Pancreas (tissue), 10 donors: ENCODE results near the gene RXFP2. TPM values are rescaled to one million over a fixed set of nuclear protein-coding genes. Genes with fewer than 3 reads are reported as not detected.

Source experiments
- ATAC-seq, 4 donors: fragments of 200-7000 bp; cut with Tn5 transposase; one replicate each; pipeline versions ENCODE4 v1.8.0 to v1.9.1; 2020; ENCODE audit warnings: mild to moderate bottlenecking in 4 of 4, moderate library complexity in 4 of 4
- DNase-seq, 6 donors: peaks; one replicate each; pipeline ENCODE4 v3.0.0-alpha.2; 2020
- FAIRE-seq: peaks from 2 replicates; lab custom pipeline; 2012; peaks lifted over from hg19 to GRCh38; lab: Jason Lieb, UNC
- H3K27ac ChIP-seq, 4 donors: fragments of 200-600 bp; sonication (generic); 1 replicate in 3 of 4; 2 replicates in 1 of 4; pipeline versions ENCODE4 v1.5.0 to v1.8.0; 2020
- H3K27me3 ChIP-seq, 4 donors: fragments of 200-600 bp; one replicate each; pipeline ENCODE4 v1.8.0; 2021
- H3K36me3 ChIP-seq, 3 donors: fragments of 200-600 bp; sonication (generic) in 1 of 3; one replicate each; pipeline versions ENCODE4 v1.5.0 to v1.8.0; 2020 to 2021
- H3K4me1 ChIP-seq, 3 donors: fragments of 200-600 bp; one replicate each; pipeline ENCODE4 v1.8.0; 2021
- H3K4me3 ChIP-seq, 4 donors: fragments of 200-600 bp; sonication (generic) in 2 of 4; one replicate each; pipeline versions ENCODE4 v1.5.0 to v1.8.0; 2020 to 2021
- H3K9me3 ChIP-seq, 4 donors: fragments of 200-600 bp; one replicate each; pipeline ENCODE4 v1.8.0; 2021
- WGBS, 2 donors: extraction: QIAGEN DNeasy Blood & Tissue Kit; methylation state at CpG; one replicate each; pipeline ENCODE4 v1.1.7; 2013; 5-methylcytosine and 5-hydroxymethylcytosine counted together
- intact Hi-C, 3 donors: fragments of 100-400 bp; cut with DNase I; formaldehyde crosslinking; loops; one replicate each; pipeline versions ENCODE4 v1.11.1 to v1.14.2; 2022
- polyA plus RNA-seq, 2 donors: library from polyadenylated mRNA; stranded (reverse); fragments of 200-250 nt; gene quantifications; one replicate each; pipeline ENCODE4 v1.2.3, GENCODE V29; 2013
- total RNA-seq, 6 donors: library from RNA; stranded (reverse); fragmentation: NEBNext Ultra II Directional in 4 of 6; extraction: Animal tissue kit (Norgen Biotek cat#: 25700) in 4 of 6; gene quantifications; one replicate each; pipeline versions ENCODE4 v1.2.1 to v1.2.4, GENCODE V29; 2021 to 2023
- TF ChIP-seq, protein P1 (sequence below), 4 donors: fragments of 200-600 bp; sonication (generic) in 3 of 4; IDR thresholded peaks; one replicate each; pipeline versions ENCODE4 v1.5.0 to v1.8.0; 2021; ENCODE audit warnings: antibody characterized with exemption in 4 of 4
- donor health status: healthy with polysubstance abuse.
- donor health status: DM: no; HTN: no; CAD: no; lungs with moderate emphysema.
- donor health status: DM: no; HTN: no; CAD: no.
- donor health status: control.
- donor health status: control.
- donor health status: Bipolar disorder and iron deficiency.
- donor health status: DM: yes; HTN: yes; CAD: no.
- donor health status: DM: no; HTN: no; CAD: no.
- donor health status: DM: no; HTN: no; CAD: no.
- donor health status: DM: yes; HTN: yes; CAD: no.

The RXFP2 gene
- total and polyA plus RNA-seq, 8 donors = 0.02 TPM; not detected in 7

DNA sequence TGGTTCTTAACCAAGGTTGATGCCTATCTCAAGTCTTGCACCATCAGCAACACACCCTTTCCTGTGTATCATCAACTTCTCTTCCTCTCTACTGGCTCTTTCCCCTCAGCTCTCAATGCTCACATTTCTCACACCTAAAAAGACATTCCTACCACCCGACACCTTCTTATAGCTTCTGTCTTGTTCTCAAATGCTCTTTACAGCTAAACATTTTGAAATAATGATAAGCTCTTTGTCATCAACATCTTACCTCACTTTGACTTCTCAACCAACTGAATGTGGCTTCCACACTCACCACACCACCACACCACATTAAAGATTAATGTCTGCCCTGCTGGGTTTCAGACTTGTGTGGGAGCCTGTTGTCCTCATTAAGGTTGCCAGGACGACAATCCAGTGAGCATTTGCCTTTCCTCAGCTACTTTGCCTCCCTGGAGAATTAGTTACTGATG is 67.8 kb downstream of the RXFP2 start:
- no peak overlapping the region for H3K27ac ChIP-seq
- ATAC-seq (peak in 1 of 4 donors; percentile 38), FAIRE-seq (no peak), DNase-seq (no peak)
- no peaks in the 10 kb centered on the region for H3K27me3 ChIP-seq
- H3K4me3 ChIP-seq = no peak overlapping the region
- no peaks in the 10 kb centered on the region for H3K9me3 ChIP-seq
- intact Hi-C loops = no loop called here
- WGBS, 2 donors = 46 to 53% methylated on average over 2 of the region's 2 CpGs
- H3K36me3 ChIP-seq = no peaks in the 10 kb centered on the region
- TF ChIP-seq, protein P1, sequence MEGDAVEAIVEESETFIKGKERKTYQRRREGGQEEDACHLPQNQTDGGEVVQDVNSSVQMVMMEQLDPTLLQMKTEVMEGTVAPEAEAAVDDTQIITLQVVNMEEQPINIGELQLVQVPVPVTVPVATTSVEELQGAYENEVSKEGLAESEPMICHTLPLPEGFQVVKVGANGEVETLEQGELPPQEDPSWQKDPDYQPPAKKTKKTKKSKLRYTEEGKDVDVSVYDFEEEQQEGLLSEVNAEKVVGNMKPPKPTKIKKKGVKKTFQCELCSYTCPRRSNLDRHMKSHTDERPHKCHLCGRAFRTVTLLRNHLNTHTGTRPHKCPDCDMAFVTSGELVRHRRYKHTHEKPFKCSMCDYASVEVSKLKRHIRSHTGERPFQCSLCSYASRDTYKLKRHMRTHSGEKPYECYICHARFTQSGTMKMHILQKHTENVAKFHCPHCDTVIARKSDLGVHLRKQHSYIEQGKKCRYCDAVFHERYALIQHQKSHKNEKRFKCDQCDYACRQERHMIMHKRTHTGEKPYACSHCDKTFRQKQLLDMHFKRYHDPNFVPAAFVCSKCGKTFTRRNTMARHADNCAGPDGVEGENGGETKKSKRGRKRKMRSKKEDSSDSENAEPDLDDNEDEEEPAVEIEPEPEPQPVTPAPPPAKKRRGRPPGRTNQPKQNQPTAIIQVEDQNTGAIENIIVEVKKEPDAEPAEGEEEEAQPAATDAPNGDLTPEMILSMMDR (IDR thresholded peaks at IDR 0.05) = no peak
- no peaks in the 10 kb centered on the region for H3K4me1 ChIP-seq

DNA sequence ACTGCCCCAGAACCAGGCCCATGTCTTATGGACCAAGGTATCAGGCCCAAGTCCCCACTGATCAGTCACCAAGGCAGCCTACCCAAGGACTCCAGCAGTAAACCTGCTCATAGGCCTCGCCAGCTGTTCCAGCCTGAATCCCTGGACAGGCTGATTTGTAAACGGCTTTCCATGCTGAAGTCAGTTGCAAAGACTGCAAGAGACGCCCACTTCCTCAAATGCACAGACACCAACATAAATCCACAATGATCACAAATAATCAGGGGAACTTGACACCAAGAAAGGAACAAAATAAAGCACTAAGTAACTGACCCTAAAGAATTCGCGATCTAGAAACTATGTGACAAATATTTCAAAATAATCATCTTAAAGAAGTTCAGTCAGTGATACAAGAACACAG is 75.2 kb downstream of the RXFP2 start:
- intact Hi-C loops = no loop called here
- no peaks in the 10 kb centered on the region for H3K4me1 ChIP-seq
- ATAC-seq = no peak
- no peak overlapping the region for H3K4me3 ChIP-seq
- DNase-seq = no peak
- H3K27me3 ChIP-seq = no peaks in the 10 kb centered on the region
- TF ChIP-seq, protein P1 (IDR thresholded peaks at IDR 0.05) = no peak
- H3K9me3 ChIP-seq = no peaks in the 10 kb centered on the region
- no peak for FAIRE-seq
- WGBS, 2 donors = 78 to 89% methylated on average over 5 of the region's 5 CpGs
- no peak overlapping the region for H3K27ac ChIP-seq
- no peaks in the 10 kb centered on the region for H3K36me3 ChIP-seq

DNA sequence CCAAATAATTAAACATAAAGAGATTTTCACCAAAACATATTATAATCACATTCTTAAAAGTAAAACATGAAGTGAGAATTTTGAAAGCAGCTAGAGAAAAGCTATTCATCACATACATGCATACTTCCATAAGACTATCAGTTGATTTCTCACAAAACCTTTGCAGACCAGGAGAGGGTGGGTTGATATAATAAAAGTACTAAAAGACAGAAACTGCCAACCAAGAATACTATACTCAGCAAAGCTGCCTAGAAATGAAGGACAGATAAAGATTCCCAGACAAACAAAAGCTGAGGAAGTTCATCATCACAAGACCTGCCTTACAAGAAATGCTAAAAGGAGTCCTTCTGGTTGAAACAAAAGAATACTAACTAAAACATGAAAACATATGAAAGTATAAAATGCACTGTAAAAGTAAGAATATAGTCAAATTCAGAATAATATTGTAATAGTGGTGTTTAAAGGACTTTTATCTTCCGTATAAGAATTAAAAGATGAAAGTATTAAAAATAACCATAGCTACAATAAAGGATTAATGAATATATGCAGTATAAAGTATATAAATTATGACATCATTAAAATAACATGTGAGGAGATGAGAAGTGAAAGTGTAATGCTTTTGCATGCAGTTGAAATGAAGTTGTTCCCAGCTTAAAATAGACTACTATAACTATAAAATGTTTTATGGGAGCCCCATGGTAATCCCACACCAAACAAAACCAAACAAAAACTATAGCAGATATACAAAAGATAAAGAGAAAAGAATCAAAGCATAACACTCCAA is 76.2 kb downstream of the RXFP2 start:
- ATAC-seq = no peak
- H3K27me3 ChIP-seq = no peaks in the 10 kb centered on the region
- no peak overlapping the region for H3K27ac ChIP-seq
- no peaks in the 10 kb centered on the region for H3K4me1 ChIP-seq
- no peaks in the 10 kb centered on the region for H3K9me3 ChIP-seq
- no peaks in the 10 kb centered on the region for H3K36me3 ChIP-seq
- H3K4me3 ChIP-seq = no peak overlapping the region
- no peak for DNase-seq
- no peak for FAIRE-seq
- intact Hi-C loops = no loop called here
- TF ChIP-seq, protein P1 (IDR thresholded peaks at IDR 0.05) = no peak
- WGBS, 2 donors = 0 to 45% methylated on average over 1 of the region's 1 CpG

DNA sequence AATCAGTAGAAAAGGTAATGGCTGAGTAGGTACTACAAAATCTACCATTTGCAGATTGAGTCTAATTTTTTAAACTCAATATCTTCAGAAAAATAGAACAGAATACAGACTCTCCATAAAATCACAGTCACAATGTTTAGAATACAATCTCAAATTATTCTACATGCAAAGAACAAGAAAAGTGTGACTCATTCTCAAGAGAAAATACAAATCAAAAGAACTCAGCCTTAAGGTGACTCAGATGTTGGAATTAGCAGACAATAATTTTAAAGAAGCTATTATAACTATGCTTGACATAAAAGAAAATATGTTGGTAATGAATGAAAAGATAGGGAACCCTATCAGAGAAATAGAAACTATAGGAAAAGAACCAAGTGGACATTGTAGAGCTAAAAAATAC is 78.9 kb downstream of the RXFP2 start:
- Histone ChIP-seq H3K4me1 (no peaks in the 10 kb centered on the region), H3K36me3 (no peaks in the 10 kb centered on the region), H3K4me3 (no peak overlapping the region), H3K27ac (no peak overlapping the region), H3K9me3 (no peaks in the 10 kb centered on the region), H3K27me3 (no peaks in the 10 kb centered on the region)
- DNase-seq = no peak
- no peak for ATAC-seq
- intact Hi-C loops = no loop called here
- TF ChIP-seq, protein P1 (IDR thresholded peaks at IDR 0.05) = no peak
- FAIRE-seq = no peak
